ENCODE results near the gene RAVER1.
"Not testable (repeated sequence)": the region's sequence is repeated elsewhere in the genome, so short reads cannot be mapped to it uniquely, and the experiment has no call there.

RAVER1 gene

GRCh38 chr19:10339977-10340376 lies 6.6 kb upstream of the RAVER1 start:
- peak; percentile 17 for DNase-seq

- peak; percentile 65 for DNase-seq
Measured at GRCh38 chr19:10339380-10339960, 6.1 kb upstream of the RAVER1 start, which contains the start of gene ICAM3. TSS of gene ICAM3 (minus strand) at chr19:10339624. CDS start at chr19:10339614, 10 bp downstream.

GRCh38 chr19:10338940-10339339 lies 5.6 kb upstream of the RAVER1 start:
- DNase-seq = no peak

GRCh38 chr19:10336725-10337124 lies 3.4 kb upstream of the RAVER1 start:
- not testable (repeated sequence) for DNase-seq

- DNase-seq = no peak
Measured at GRCh38 chr19:10335352-10335985, 2.1 kb upstream of the RAVER1 start.

- peak; percentile 38 for DNase-seq
Measured at GRCh38 chr19:10334588-10335351, 1.4 kb upstream of the RAVER1 start.

GRCh38 chr19:10333758-10334587 lies 644 bp upstream of the RAVER1 start:
- no peak for DNase-seq

- DNase-seq = no peak
Measured at GRCh38 chr19:10332158-10332964, 968 bp downstream of the RAVER1 start.

- no peak for DNase-seq
Measured at GRCh38 chr19:10329555-10329954, 3.8 kb downstream of the RAVER1 start.

- DNase-seq = no peak
Measured at GRCh38 chr19:10328558-10329429, 4.5 kb downstream of the RAVER1 start.

- DNase-seq = no peak
Measured at GRCh38 chr19:10327793-10328192, 5.5 kb downstream of the RAVER1 start.

- DNase-seq = no peak
Measured at GRCh38 chr19:10325732-10326131, 7.6 kb downstream of the RAVER1 start.

GRCh38 chr19:10321874-10322835 lies 11.2 kb downstream of the RAVER1 start:
- DNase-seq = no peak

- DNase-seq = no peak
Measured at GRCh38 chr19:10321417-10321797, 11.9 kb downstream of the RAVER1 start.

GRCh38 chr19:10320602-10321416 lies 12.5 kb downstream of the RAVER1 start:
- DNase-seq = no peak

- DNase-seq = no peak
Measured at GRCh38 chr19:10318807-10319682, 14.3 kb downstream of the RAVER1 start.

GRCh38 chr19:10317857-10318462 lies 15.4 kb downstream of the RAVER1 start:
- no peak for DNase-seq

All from CD4-positive, alpha-beta T cell treated with Interleukin-10 for 1 hour (primary cell).